Measurements from ENCODE around the gene C12orf75. TPM values are rescaled to one million over a fixed set of nuclear protein-coding genes. Genes with fewer than 3 reads are reported as not detected.
A peak's percentile ranks its signal among the peaks of the same experiment; 100 is the strongest.

The C12orf75 gene
- 10 to 100 TPM; 46.2 to 76.0 TPM for total RNA-seq

DNA sequence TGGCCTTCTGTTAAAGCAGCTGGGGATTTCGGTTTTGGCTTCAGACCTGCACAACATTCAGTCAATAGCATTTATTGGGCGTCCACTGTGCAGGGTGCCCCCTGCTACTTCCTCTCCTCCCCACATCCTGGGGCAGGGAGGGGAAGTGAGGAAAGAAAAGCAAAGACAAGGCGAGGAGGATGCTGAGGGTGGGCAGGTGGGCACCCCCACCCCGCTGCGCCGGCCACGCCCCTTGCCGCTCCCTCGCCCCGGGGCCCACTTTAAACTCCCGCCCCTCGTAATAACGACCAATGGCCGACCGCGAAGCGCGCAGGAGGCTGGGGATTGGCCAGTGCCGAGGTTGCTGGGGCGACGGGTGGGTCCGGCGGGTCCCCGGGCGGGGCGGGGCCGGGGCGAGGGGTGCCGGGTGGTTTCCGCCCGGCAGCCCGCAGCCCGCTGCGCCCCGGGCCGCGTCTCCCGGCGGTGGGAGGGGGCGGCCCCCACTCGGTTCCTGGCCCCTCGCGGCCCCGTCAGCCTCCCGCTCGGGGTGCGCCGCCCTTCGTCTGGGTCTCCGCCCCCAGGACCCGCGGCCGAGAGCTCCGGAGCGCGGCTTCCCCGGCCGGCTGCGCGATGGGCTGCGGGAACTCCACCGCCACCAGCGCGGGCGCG, at the start of gene C12orf75:
TSS of gene C12orf75 (plus strand) at position 409 of the 648 bp plus-strand sequence. CDS start at position 610, 201 bp downstream.
- Mint-ChIP-seq H3K9me3 (no peaks in the 10 kb centered on the region), H3K36me3 (no peaks in the 10 kb centered on the region), H3K27ac (peak within 1 kb of the TSS; percentile 49 to 92)
- peak; percentile 86 to 90 for DNase-seq (ENCODE audit: low spot score in 2 of 2)
- ATAC-seq = peak; percentile 85 to 94

DNA sequence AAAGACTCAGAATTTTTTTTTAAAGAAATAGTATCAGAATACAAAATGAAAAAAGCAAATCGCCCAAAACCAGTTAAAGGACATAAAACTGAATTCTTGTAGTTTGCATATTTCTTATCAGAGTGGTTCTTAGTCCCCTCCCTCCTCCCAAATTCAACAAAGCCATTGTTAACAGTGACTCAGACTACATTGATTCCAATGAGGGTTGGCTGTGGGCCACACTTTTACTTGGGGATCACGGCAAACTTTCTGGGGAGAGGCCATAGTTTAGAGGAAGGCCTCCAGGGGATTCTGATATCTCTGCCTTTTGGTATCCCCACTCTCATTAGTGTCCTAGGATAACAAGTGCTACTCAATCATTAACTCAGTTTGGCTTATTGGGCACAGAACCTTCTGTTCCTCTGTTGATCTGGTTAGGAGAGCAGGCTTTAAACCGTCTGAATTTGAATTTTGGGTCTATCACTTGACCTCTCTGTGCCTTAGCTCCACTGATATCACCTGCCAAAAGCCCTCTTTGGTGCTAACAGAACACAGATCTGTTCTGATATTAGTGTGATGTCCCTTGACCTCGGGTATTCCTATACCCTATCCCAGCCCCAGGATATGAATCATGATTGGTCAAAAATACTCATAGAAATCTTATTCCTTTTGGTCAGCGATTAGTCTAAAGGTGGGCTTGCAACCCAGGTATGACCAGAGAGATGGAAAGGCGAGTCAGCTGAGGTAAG, 49.4 kb upstream of the C12orf75 start:
- Mint-ChIP-seq H3K27ac (no peak overlapping the region), H3K36me3 (no peaks in the 10 kb centered on the region), H3K9me3 (no peaks in the 10 kb centered on the region)
- ATAC-seq (no peak), DNase-seq (ENCODE audit: low spot score in 2 of 2) (no peak)

DNA sequence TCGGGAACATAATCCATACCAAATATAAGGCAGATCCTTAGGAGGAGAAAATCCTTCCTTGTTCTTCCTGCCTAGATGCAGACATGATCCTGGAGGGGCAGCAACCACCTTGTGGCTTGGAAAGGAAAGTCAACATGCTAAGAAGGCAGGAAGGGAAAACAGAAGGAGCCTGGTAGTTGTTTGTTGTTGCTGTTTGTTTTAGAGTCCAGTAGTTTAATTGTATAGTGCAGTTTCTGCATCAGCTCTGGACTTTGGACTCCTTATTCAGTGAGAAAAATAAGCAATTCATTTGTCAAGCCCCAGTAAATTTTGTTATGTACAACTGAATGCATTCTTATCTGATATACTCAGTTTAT, 48.8 kb upstream of the C12orf75 start:
- Mint-ChIP-seq H3K27ac (no peak overlapping the region), H3K9me3 (no peaks in the 10 kb centered on the region), H3K36me3 (no peaks in the 10 kb centered on the region)
- no peak for ATAC-seq
- DNase-seq (ENCODE audit: low spot score in 2 of 2) = no peak

- no peak for ATAC-seq
- Mint-ChIP-seq H3K9me3 (no peaks in the 10 kb centered on the region), H3K36me3 (no peaks in the 10 kb centered on the region), H3K27ac (no peak overlapping the region)
- DNase-seq (ENCODE audit: low spot score in 2 of 2) = no peak
These were observed 45.1 kb upstream of the C12orf75 start for GRCh38 chr12:105285378-105285777.

DNA sequence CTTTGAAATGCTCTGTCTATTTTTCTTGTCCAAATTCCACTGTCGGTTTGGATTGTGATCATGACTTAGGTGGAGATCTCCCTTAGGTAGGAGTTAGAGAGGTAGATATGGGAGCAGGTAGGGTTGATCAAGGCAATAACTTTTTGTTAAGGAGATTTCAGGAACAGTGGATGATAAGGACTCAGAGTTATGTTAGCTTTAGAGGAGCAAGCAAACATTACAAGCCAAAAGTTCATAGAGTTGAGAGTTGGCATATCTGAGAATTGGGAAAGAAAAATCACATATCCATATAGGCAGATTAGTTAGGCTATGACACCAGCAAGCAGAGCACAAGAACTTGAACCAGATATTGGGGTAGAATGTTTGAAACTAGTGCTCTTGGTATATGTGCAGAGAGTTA, 43.1 kb upstream of the C12orf75 start:
- no peaks in the 10 kb centered on the region for H3K9me3 Mint-ChIP-seq
- no peak overlapping the region for H3K27ac Mint-ChIP-seq
- no peak for ATAC-seq
- no peaks in the 10 kb centered on the region for H3K36me3 Mint-ChIP-seq
- no peak for DNase-seq (ENCODE audit: low spot score in 2 of 2)

DNA sequence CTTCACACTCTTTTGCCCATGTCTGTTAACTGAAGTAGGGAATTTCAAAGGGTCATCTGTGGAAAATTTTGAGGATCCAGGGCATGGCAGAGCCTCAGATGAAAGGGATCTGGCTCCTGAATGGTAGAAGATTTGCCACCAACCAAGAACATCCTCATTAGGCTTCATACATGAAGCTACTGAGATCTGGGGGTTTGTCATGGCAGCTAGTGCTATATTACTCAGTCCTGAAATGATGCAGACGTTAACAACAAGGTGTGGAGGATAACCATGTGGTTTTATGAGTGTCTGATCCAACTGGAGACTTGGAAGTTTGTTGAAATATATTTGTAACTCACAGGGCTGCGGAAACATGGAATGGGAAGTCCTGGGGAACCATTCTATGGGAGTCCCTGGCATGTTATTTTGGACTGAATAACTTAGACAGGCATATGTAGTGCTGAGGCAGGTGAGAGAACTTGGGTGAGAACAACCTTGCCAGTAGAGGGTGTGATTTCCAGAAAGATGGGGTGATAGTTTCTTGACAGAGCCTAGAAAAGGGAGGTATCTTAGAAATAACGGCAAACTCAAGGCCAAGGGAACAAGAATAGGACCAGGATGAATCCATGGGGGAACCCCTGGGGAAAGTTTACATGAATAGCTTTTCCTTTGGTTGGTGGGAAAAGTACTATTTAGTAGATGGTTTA, 42.0 kb upstream of the C12orf75 start:
- H3K36me3 Mint-ChIP-seq = no peaks in the 10 kb centered on the region
- peak in 1 of 2 donors; percentile 74 for ATAC-seq
- no peaks in the 10 kb centered on the region for H3K9me3 Mint-ChIP-seq
- no peak for DNase-seq (ENCODE audit: low spot score in 2 of 2)
- no peak overlapping the region for H3K27ac Mint-ChIP-seq

DNA sequence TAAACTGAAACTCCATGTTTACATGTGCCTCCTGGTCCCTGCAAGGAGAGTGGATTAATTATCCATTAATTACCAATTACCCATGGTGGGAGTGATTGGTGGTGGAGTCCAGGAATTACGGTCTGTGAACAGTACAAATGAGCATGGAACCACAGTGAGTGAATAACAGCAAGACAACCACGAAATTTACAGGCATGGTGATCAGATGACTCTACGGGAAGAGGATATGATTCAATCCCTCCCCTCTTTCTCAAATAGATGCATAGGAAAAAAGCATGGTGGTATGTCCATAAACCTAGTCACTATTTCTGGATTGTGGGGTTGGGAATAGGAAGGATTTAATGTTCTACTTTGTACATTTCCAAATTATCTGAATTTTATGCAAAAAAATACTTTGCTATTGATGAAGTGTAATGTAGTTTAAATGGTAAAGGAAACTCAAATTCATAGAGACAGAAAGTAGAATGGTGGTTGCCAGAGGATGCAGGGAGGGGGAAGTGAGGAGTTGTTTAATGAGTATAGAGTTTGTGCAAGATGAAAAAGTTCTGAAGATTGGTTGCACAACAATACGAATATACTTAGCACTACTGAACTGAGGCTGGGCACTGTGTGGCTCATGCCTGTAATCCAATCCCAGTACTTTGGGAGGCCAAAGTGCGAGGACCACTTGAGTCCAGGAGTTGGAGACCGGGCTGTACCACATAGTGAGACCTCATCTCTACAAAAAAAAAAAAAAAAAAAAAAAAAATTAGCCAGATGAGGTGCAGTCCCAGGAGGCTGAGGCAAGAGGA, 41.2 kb upstream of the C12orf75 start:
- Mint-ChIP-seq H3K36me3 (no peaks in the 10 kb centered on the region), H3K9me3 (no peaks in the 10 kb centered on the region), H3K27ac (no peak overlapping the region)
- ATAC-seq (peak; percentile 68 to 83), DNase-seq (ENCODE audit: low spot score in 2 of 2) (no peak)

DNA sequence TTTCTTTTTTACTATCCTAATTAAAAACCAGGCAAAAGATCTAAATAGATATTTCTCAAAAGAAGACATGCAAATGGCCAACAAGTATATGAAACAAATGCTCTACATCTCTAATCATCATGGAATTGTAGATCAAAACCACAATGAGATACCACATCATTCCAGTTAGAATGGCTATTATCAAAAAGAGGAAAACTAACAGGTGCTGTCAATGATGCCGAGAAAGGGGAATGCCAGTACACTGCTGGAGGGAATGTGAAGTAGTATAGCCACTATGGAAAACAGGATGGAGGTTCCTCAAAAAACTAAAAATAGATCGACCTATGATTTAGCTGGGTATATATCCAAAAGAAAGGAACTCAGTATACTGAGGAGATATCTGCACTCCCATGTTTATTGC, 39.0 kb upstream of the C12orf75 start:
- H3K27ac Mint-ChIP-seq = no peak overlapping the region
- ATAC-seq = no peak
- H3K36me3 Mint-ChIP-seq = no peaks in the 10 kb centered on the region
- H3K9me3 Mint-ChIP-seq = no peaks in the 10 kb centered on the region
- no peak for DNase-seq (ENCODE audit: low spot score in 2 of 2)

DNA sequence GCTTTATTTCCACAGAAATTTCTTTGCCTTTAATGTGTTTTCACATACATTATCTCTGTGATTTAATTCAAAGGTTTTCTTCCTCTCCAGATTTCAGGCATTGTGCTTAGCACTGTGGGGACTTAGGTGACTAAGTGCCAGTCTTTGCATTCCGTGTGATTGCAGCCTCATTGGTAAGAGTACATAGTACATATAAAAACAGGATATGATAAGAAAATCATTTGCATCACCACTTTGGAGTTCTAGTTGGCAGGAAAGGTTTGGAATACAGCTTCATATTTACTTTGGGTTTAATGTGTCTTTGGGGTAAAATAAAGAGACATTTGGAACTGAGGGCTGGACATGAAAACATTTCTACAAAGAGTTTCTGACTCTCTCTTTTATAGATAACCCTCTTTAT, 37.8 kb upstream of the C12orf75 start:
- H3K9me3 Mint-ChIP-seq = peaks cover under 1 to 2% of the 10 kb centered on the region in 2 donors
- ATAC-seq (no peak), DNase-seq (ENCODE audit: low spot score in 2 of 2) (no peak)
- peaks cover 3 to 4% of the 10 kb centered on the region in 2 donors for H3K36me3 Mint-ChIP-seq
- H3K27ac Mint-ChIP-seq = no peak overlapping the region

GRCh38 chr12:105293187-105293586, 37.3 kb upstream of the C12orf75 start:
- DNase-seq (ENCODE audit: low spot score in 2 of 2) (no peak), ATAC-seq (no peak)
- Mint-ChIP-seq H3K9me3 (peaks cover 5 to 7% of the 10 kb centered on the region in 2 donors), H3K36me3 (peaks cover 8 to 9% of the 10 kb centered on the region in 2 donors), H3K27ac (no peak overlapping the region)

- Mint-ChIP-seq H3K27ac (no peak overlapping the region), H3K9me3 (peaks cover 5 to 8% of the 10 kb centered on the region in 2 donors), H3K36me3 (peaks cover 9 to 16% of the 10 kb centered on the region in 2 donors)
- DNase-seq (ENCODE audit: low spot score in 2 of 2) (no peak), ATAC-seq (no peak)
These were observed 36.3 kb upstream of the C12orf75 start for GRCh38 chr12:105294161-105294560.

GRCh38 chr12:105294886-105295479, 35.5 kb upstream of the C12orf75 start:
- DNase-seq (ENCODE audit: low spot score in 2 of 2) = no peak
- no peak for ATAC-seq

DNA sequence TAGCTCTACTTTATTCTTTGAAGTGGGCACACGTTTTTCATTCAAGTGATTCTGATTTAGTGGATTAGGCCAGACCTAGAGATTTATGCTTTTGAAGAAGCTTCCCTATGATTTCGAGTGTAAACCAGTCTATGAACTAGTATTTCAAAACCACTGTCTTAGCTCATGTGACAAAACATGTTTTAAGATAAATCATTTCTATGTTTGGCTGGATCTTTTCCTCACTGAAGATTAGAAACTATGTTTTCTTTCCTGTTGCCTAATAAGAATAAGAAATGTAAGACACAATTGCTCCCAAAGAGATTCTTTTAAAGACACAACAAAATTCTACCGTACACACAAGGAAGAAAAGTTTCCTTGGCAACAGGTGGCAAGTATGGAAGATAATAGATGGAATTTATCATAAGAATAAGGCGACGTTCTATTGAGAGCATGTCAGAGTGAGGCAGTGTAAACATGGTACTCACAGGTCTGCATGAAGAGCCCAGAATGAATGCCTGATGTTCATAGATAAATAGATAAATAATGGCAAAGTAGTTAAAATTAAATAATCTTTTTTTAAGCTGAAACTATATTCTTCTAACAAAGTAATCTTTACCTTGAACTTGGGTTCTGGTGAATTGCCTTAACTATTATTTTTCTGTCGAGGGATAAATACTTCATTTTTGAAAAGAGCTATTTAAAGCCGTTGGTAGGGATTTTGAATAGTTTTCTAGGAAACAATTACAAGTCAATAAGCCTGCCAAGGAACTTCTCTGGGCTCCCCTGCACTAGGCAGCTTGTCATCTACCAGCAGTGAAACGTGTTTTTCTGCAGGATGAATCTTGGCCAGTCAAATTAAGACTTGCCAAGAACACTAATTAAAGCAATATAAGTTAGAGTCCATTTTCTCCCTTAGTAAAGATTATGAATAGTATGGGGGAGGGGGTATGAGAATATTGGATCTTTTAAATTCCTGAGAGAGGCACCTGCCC, 34.1 kb upstream of the C12orf75 start:
- Mint-ChIP-seq H3K27ac (no peak overlapping the region), H3K9me3 (peaks cover 16 to 20% of the 10 kb centered on the region in 2 donors), H3K36me3 (peaks cover 13 to 36% of the 10 kb centered on the region in 2 donors)
- DNase-seq (ENCODE audit: low spot score in 2 of 2) (no peak), ATAC-seq (no peak)

More at GRCh38 chr12:105294886-105295479, 35.5 kb upstream of the C12orf75 start:
- Mint-ChIP-seq H3K36me3 (peaks cover 10 to 22% of the 10 kb centered on the region in 2 donors), H3K9me3 (peaks cover 6 to 12% of the 10 kb centered on the region in 2 donors), H3K27ac (no peak overlapping the region)

- ATAC-seq = no peak
- Mint-ChIP-seq H3K36me3 (peaks cover 13 to 37% of the 10 kb centered on the region in 2 donors), H3K9me3 (peaks cover 16 to 20% of the 10 kb centered on the region in 2 donors), H3K27ac (no peak overlapping the region)
- no peak for DNase-seq (ENCODE audit: low spot score in 2 of 2)
These were observed 29.6 kb upstream of the C12orf75 start for GRCh38 chr12:105300883-105301282.

DNA sequence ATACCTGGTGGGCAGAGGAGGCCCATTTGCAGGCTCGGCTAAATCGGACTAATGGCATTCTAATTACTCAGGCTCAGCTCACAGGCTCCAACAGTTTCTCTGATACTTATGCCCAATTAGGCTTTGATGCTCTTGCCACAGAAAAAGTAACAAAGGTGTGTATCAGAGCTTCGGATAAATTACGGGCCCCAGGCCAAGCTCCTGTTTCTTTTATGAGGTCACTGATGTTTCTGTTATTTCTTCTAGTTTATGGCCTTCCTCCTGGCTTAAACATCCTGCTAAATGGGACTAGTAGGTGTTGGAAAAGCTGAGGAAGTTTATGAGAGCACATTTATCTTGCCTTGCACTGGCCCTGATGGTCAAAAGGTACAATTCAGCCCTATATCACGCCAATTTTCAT, 28.8 kb upstream of the C12orf75 start:
- ATAC-seq = no peak
- no peak for DNase-seq (ENCODE audit: low spot score in 2 of 2)
- Mint-ChIP-seq H3K27ac (no peak overlapping the region), H3K9me3 (peaks cover 16 to 20% of the 10 kb centered on the region in 2 donors), H3K36me3 (peaks cover 13 to 37% of the 10 kb centered on the region in 2 donors)

All from activated naive CD4-positive, alpha-beta T cell treated with anti-CD3 and anti-CD28 coated beads, Interleukin-2, amount 50 U/mL, for 72 hours (primary cell).